Adipocyte (in vitro differentiated cells): Measurements from ENCODE around the gene LRIG2.
"Not testable (repeated sequence)": the region's sequence is repeated elsewhere in the genome, so short reads cannot be mapped to it uniquely, and the experiment has no call there.

Source experiments
- DNase-seq: peaks from one replicate; pipeline ENCODE4 v3.0.0-alpha.2; 2015; ENCODE audit warnings: low read depth
- H3K27me3 ChIP-seq: replicated peaks from 2 replicates; pipeline ENCODE4 v1.7.0; 2013; ENCODE audit warnings: mild to moderate bottlenecking, low read length, moderate library complexity; ENCODE audit not compliant: control insufficient read depth, insufficient read depth
- H3K36me3 ChIP-seq: 2 replicates; pipeline ENCODE4 v1.7.0; 2013; ENCODE audit warnings: low read length, mild to moderate bottlenecking, moderate library complexity; ENCODE audit not compliant: control insufficient read depth, insufficient read depth, severe bottlenecking
- H3K4me1 ChIP-seq: 2 replicates; pipeline ENCODE4 v1.7.0; 2013; ENCODE audit warnings: mild to moderate bottlenecking, low read length, moderate library complexity; ENCODE audit not compliant: control insufficient read depth, insufficient read depth
- H3K4me3 ChIP-seq: 2 replicates; pipeline ENCODE4 v1.7.0; 2013; ENCODE audit warnings: mild to moderate bottlenecking, low read length, moderate library complexity
- H3K9ac ChIP-seq: 2 replicates; pipeline ENCODE4 v1.7.0; 2013; ENCODE audit warnings: mild to moderate bottlenecking, low read length, moderate library complexity
- H3K9me3 ChIP-seq: 2 replicates; pipeline ENCODE4 v1.7.0; 2013; ENCODE audit warnings: mild to moderate bottlenecking, low read length, moderate library complexity; ENCODE audit not compliant: control insufficient read depth

Gene LRIG2

DNA sequence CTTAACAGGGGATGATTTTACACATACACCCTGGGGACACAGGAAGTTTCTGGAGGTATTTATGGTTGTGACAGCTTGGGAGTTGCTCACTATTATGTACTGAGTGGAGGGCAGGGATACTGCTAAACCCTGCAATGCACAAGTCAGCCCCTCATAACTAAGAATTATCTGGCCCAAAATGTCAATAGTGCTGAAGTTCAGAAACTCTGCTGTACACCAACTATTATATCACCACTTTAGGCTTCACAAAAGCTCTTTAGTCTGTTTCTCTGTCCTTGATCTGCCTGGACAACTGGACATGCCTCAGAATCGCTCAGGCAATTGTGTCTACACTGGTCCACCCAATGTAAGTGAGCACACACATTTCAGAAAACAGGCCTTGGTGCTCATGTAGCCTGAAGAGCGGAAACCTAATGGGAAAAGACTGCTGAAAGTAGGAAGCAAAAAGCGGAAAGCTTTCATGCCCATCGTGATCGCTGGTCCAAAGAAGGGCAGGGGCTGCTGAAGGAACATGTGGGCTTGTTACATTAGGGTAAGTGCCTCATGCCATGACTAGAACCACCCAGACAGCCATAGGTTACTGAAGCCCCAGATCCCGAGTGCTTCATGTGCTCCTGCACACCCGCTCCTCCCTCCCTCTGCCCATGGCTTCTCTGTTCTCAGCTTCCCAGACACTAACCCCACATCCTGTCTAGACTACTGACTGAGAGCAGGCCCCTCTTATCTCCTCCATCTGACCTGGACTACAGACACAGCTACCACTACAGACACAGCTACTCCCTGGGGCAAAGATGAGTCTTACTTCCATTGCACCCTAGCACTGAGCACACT is 73.5 kb downstream of the LRIG2 start:
- DNase-seq, result no peak
- H3K4me3 ChIP-seq, result no peak overlapping the region

GRCh38 chr1:113147073-113147625 is 74.2 kb downstream of the LRIG2 start:
- no peak for DNase-seq
- peaks cover 12% of the 10 kb centered on the region for H3K4me1 ChIP-seq
- no peak overlapping the region for H3K4me3 ChIP-seq
- H3K9me3 ChIP-seq, result no peaks in the 10 kb centered on the region
- no peaks in the 10 kb centered on the region for H3K36me3 ChIP-seq
- no peak overlapping the region for H3K9ac ChIP-seq
- no peaks in the 10 kb centered on the region for H3K27me3 ChIP-seq

More for the DNA sequence above, 73.5 kb downstream of the LRIG2 start:
- H3K36me3 ChIP-seq, result no peaks in the 10 kb centered on the region
- H3K4me1 ChIP-seq, result peaks cover 19% of the 10 kb centered on the region
- no peak overlapping the region for H3K9ac ChIP-seq
- no peaks in the 10 kb centered on the region for H3K27me3 ChIP-seq
- no peaks in the 10 kb centered on the region for H3K9me3 ChIP-seq

DNA sequence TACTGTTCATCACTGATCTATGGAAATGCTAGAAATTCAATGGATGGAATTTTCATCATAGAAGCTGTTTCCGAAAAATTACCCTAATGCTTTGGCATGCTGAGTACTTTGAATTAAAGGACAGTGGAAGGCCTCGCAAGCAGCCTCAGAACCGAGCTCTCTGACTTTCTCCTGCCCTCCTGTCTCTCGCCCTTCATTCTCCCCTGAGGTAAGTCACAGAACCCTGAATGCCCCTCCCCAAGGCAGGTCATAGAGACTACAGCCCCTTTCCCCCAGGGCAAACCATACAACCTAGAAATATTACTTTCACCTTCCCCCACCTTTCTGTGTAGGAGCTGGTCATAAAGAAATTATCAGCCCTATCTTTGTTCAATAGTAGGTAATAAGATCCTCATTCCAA is 74.8 kb downstream of the LRIG2 start:
- DNase-seq, result no peak

GRCh38 chr1:113150494-113150893 is 77.5 kb downstream of the LRIG2 start:
- not testable (repeated sequence) for H3K4me1 ChIP-seq, H3K27me3 ChIP-seq, H3K9me3 ChIP-seq, H3K4me3 ChIP-seq, H3K9ac ChIP-seq, DNase-seq, H3K36me3 ChIP-seq

More for the DNA sequence above, 74.8 kb downstream of the LRIG2 start:
- no peak overlapping the region for H3K9ac ChIP-seq
- H3K27me3 ChIP-seq, result no peaks in the 10 kb centered on the region
- H3K4me1 ChIP-seq, result peaks cover 7% of the 10 kb centered on the region
- no peak overlapping the region for H3K4me3 ChIP-seq
- no peaks in the 10 kb centered on the region for H3K9me3 ChIP-seq
- H3K36me3 ChIP-seq, result no peaks in the 10 kb centered on the region

DNA sequence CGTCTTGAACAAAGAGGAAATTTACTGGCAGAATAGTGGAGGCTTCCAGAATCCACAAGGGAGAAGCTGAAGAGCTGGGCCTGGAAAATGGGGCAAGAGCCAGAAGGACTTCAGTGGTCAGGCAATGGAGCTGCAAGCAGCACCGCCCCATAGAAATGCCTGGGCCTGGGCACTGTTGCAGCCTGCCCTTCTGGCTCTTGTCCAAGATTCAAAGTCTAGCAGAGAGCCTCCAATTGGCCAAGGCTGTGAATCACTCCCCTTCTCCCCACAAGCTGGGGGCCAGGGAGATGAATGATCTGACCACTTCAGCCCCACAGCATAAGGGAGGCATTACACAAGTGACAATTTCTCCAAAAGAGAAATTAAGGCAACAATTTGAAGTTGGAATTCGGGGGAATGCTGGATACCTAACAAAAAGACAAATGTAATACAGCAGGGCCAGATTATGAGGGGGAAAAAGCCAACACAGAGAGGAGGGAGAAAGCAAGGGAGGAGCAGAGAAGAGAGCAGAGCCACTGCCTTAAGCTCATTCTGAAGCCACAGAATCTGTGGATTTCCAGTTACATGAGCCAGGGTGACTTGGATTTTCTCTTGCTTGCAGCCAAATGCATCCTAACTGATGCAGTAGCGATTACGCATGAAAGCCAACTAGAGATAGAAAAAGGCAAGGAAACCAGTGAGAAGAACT is 80.3 kb downstream of the LRIG2 start:
- no peak for DNase-seq
- no peak overlapping the region for H3K4me3 ChIP-seq

DNA sequence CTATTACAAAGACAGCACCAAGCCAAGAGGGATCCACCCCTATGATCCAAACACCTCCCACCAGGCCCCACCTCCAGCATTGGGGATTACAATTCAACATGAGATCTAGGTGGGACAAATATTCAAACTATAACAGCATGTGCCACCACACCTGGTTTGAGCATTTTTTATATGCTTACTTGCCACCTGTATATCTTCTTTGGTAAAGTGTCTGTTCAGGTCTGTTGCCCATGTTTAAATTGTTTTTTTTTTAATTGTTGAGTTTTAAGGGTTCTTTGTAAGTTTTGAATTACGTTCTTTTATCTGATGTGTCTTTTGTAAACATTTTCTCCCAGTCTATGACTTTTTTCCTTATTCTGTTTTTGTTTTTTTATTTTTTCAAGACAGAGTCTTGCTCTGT is 83.4 kb downstream of the LRIG2 start:
- H3K4me1 ChIP-seq, result peaks cover 10% of the 10 kb centered on the region
- DNase-seq, result no peak
- H3K36me3 ChIP-seq, result no peaks in the 10 kb centered on the region
- H3K9ac ChIP-seq, result no peak overlapping the region
- H3K4me3 ChIP-seq, result no peak overlapping the region
- H3K9me3 ChIP-seq, result peaks cover 13% of the 10 kb centered on the region
- H3K27me3 ChIP-seq, result no peaks in the 10 kb centered on the region

More for the DNA sequence above, 80.3 kb downstream of the LRIG2 start:
- Histone ChIP-seq H3K9me3 (peaks cover 13% of the 10 kb centered on the region), H3K36me3 (no peaks in the 10 kb centered on the region), H3K9ac (peak overlapping the region; percentile 38), H3K4me1 (peaks cover 10% of the 10 kb centered on the region), H3K27me3 (no peaks in the 10 kb centered on the region)

- H3K4me1 ChIP-seq, H3K27me3 ChIP-seq, H3K4me3 ChIP-seq, H3K36me3 ChIP-seq, DNase-seq, H3K9ac ChIP-seq: not testable (repeated sequence)
- H3K9me3 ChIP-seq, result peaks cover 13% of the 10 kb centered on the region
Observed at GRCh38 chr1:113158743-113159142, 85.7 kb downstream of the LRIG2 start.

DNA sequence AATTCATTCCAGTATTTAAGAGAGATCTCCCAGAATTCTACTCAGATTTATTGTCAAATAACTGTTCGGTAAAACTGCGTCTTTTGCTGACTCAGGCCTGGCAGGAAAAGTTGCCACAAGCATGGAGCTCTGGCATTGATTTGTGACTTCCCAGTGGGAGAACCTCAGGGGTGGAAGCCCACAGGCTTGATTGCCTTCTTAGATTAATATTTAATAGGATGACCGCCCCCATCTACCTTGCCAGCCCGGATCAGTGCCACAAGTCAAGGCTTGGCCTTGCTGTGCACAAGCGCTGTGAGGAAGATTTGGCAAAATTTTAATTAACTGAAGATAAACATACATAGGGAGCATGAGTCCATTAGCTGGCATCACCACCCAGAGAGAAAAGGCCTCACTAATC is 93.5 kb downstream of the LRIG2 start:
- no peaks in the 10 kb centered on the region for H3K27me3 ChIP-seq
- no peaks in the 10 kb centered on the region for H3K4me1 ChIP-seq
- no peak overlapping the region for H3K9ac ChIP-seq
- H3K36me3 ChIP-seq, result no peaks in the 10 kb centered on the region
- H3K4me3 ChIP-seq, result no peak overlapping the region
- DNase-seq, result no peak
- H3K9me3 ChIP-seq, result no peaks in the 10 kb centered on the region

- Histone ChIP-seq H3K9ac (no peak overlapping the region), H3K27me3 (no peaks in the 10 kb centered on the region), H3K9me3 (peaks cover 8% of the 10 kb centered on the region), H3K4me3 (no peak overlapping the region), H3K36me3 (no peaks in the 10 kb centered on the region), H3K4me1 (no peaks in the 10 kb centered on the region)
- no peak for DNase-seq
Observed at GRCh38 chr1:113168946-113169345, 95.9 kb downstream of the LRIG2 start.

GRCh38 chr1:113169591-113169990 is 96.6 kb downstream of the LRIG2 start:
- Histone ChIP-seq H3K9me3 (peaks cover 8% of the 10 kb centered on the region), H3K4me1 (no peaks in the 10 kb centered on the region), H3K36me3 (no peaks in the 10 kb centered on the region), H3K27me3 (no peaks in the 10 kb centered on the region), H3K4me3 (no peak overlapping the region), H3K9ac (no peak overlapping the region)
- no peak for DNase-seq

DNA sequence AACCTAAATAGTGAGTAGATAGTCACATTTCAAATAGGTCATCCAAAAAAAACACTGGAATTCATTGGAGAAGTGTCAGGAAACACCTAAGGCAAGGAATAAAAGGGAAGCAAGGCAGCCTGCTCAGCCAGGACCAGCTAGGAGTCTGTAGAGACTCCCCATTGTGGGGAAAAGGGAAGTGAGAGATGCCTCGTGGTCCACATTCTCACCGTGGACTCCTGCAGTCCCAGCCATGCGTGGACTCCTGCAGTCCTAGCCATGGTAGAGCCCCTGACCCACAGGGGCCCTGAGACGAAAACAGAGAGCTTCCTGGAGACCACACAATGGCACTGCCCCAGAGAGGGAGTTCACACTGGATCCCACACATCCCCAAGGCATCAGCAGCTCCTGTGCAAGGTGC is 97.5 kb downstream of the LRIG2 start:
- no peaks in the 10 kb centered on the region for H3K27me3 ChIP-seq
- no peak overlapping the region for H3K9ac ChIP-seq

More for the DNA sequence above, 97.5 kb downstream of the LRIG2 start:
- Histone ChIP-seq H3K36me3 (no peaks in the 10 kb centered on the region), H3K4me3 (no peak overlapping the region), H3K9me3 (peaks cover 8% of the 10 kb centered on the region), H3K4me1 (no peaks in the 10 kb centered on the region)
- DNase-seq, result no peak
